Activated T-cell treated with anti-CD3 and anti-CD28 coated beads, Interleukin-2, amount 50 U/mL, for 4 hours (primary cell): ENCODE measurements around the gene NABP2. TPM values are rescaled to one million over a fixed set of nuclear protein-coding genes. Genes with fewer than 3 reads are reported as not detected.

Experiments used
- ATAC-seq, 2 donors: fragments of 200-7000 bp; cut with Tn5 transposase; one replicate each; pipeline ENCODE4 v1.10.0; 2021
- DNase-seq: peaks from one replicate; pipeline ENCODE4 v3.0.0-alpha.2; 2020
- H3K27me3 Mint-ChIP-seq: one replicate; pipeline ENCODE4 v1.8.0; 2021; ENCODE audit warnings: low read depth, mixed read lengths
- H3K36me3 Mint-ChIP-seq: one replicate; pipeline ENCODE4 v1.8.0; 2022; ENCODE audit warnings: mixed read lengths; ENCODE audit not compliant: insufficient read depth
- H3K4me1 Mint-ChIP-seq: one replicate; pipeline ENCODE4 v1.8.0; 2021; ENCODE audit warnings: low read depth, mixed read lengths
- H3K4me3 Mint-ChIP-seq: one replicate; pipeline ENCODE4 v1.8.0; 2021; ENCODE audit warnings: mild to moderate bottlenecking, moderate library complexity, mixed read lengths
- H3K9me3 Mint-ChIP-seq: one replicate; pipeline ENCODE4 v1.8.0; 2021; ENCODE audit warnings: mixed read lengths
- total RNA-seq, 3 donors: library from RNA; stranded (reverse); gene quantifications; one replicate each; pipeline ENCODE4 v1.2.1, GENCODE V29; 2021

Gene NABP2
- total RNA-seq, 3 donors from 2014 or later, result 92.7 to 103 (median 98.9) TPM

- Mint-ChIP-seq H3K36me3 (no peaks in the 10 kb centered on the region), H3K4me1 (peaks cover 1% of the 10 kb centered on the region), H3K27me3 (no peaks in the 10 kb centered on the region), H3K9me3 (no peaks in the 10 kb centered on the region), H3K4me3 (no peak overlapping the region)
- no peak for ATAC-seq
- DNase-seq, result no peak
These were observed 25.3 kb upstream of the NABP2 start for GRCh38 chr12:56198836-56199235.

- Mint-ChIP-seq H3K27me3 (no peaks in the 10 kb centered on the region), H3K4me1 (peaks cover 3% of the 10 kb centered on the region), H3K4me3 (no peak overlapping the region), H3K36me3 (peaks cover 9% of the 10 kb centered on the region), H3K9me3 (no peaks in the 10 kb centered on the region)
- ATAC-seq (no peak), DNase-seq (no peak)
These were observed 21.8 kb upstream of the NABP2 start for GRCh38 chr12:56202366-56202765.

- Mint-ChIP-seq H3K36me3 (peaks cover 13% of the 10 kb centered on the region), H3K4me1 (peaks cover 3% of the 10 kb centered on the region), H3K27me3 (no peaks in the 10 kb centered on the region), H3K4me3 (no peak overlapping the region), H3K9me3 (no peaks in the 10 kb centered on the region)
- DNase-seq, result no peak
- no peak for ATAC-seq
These were observed 21.3 kb upstream of the NABP2 start for GRCh38 chr12:56202838-56203237.

- Mint-ChIP-seq H3K27me3 (no peaks in the 10 kb centered on the region), H3K4me3 (no peak overlapping the region), H3K36me3 (peaks cover 13% of the 10 kb centered on the region), H3K9me3 (no peaks in the 10 kb centered on the region), H3K4me1 (peaks cover 3% of the 10 kb centered on the region)
- DNase-seq (no peak), ATAC-seq (no peak)
These were observed 19.9 kb upstream of the NABP2 start for GRCh38 chr12:56204275-56204674.

- DNase-seq, result no peak
- H3K27me3 Mint-ChIP-seq, result no peaks in the 10 kb centered on the region
- H3K4me1 Mint-ChIP-seq, result peaks cover 3% of the 10 kb centered on the region
- H3K36me3 Mint-ChIP-seq, result peaks cover 21% of the 10 kb centered on the region
- H3K4me3 Mint-ChIP-seq, result no peak overlapping the region
- ATAC-seq, result no peak
- no peaks in the 10 kb centered on the region for H3K9me3 Mint-ChIP-seq
These were observed 18.7 kb upstream of the NABP2 start for GRCh38 chr12:56205445-56205844.

- Mint-ChIP-seq H3K36me3 (peaks cover 26% of the 10 kb centered on the region), H3K9me3 (no peaks in the 10 kb centered on the region), H3K4me1 (peaks cover 3% of the 10 kb centered on the region), H3K27me3 (no peaks in the 10 kb centered on the region), H3K4me3 (no peak overlapping the region)
- DNase-seq, result peak; percentile 18
- peak; percentile 55 to 62 for ATAC-seq
These were observed 17.5 kb upstream of the NABP2 start for GRCh38 chr12:56206452-56207166.

GRCh38 chr12:56208006-56208405 lies 16.1 kb upstream of the NABP2 start:
- Mint-ChIP-seq H3K27me3 (no peaks in the 10 kb centered on the region), H3K36me3 (peaks cover 29% of the 10 kb centered on the region), H3K4me3 (no peak overlapping the region), H3K4me1 (peaks cover 2% of the 10 kb centered on the region), H3K9me3 (no peaks in the 10 kb centered on the region)
- DNase-seq, result no peak
- ATAC-seq, result no peak

GRCh38 chr12:56212361-56212760 lies 11.8 kb upstream of the NABP2 start:
- Mint-ChIP-seq H3K4me3 (no peak overlapping the region), H3K36me3 (peaks cover 32% of the 10 kb centered on the region), H3K9me3 (no peaks in the 10 kb centered on the region), H3K27me3 (no peaks in the 10 kb centered on the region), H3K4me1 (peaks cover 4% of the 10 kb centered on the region)
- ATAC-seq (peak; percentile 81 to 84), DNase-seq (no peak)

GRCh38 chr12:56213878-56214277 lies 10.3 kb upstream of the NABP2 start:
- Mint-ChIP-seq H3K36me3 (peaks cover 28% of the 10 kb centered on the region), H3K27me3 (no peaks in the 10 kb centered on the region), H3K9me3 (no peaks in the 10 kb centered on the region), H3K4me1 (peaks cover 4% of the 10 kb centered on the region), H3K4me3 (no peak overlapping the region)
- ATAC-seq, result no peak
- DNase-seq, result no peak

- Mint-ChIP-seq H3K4me3 (no peak overlapping the region), H3K36me3 (peaks cover 16% of the 10 kb centered on the region), H3K4me1 (peaks cover 12% of the 10 kb centered on the region), H3K27me3 (no peaks in the 10 kb centered on the region), H3K9me3 (no peaks in the 10 kb centered on the region)
- ATAC-seq (no peak), DNase-seq (no peak)
These were observed 7.7 kb upstream of the NABP2 start for GRCh38 chr12:56216461-56216860.

- H3K4me3 Mint-ChIP-seq, result peak overlapping the region; percentile 53
- H3K27me3 Mint-ChIP-seq, result no peaks in the 10 kb centered on the region
- ATAC-seq, result no peak
- no peak for DNase-seq
- H3K4me1 Mint-ChIP-seq, result peaks cover 38% of the 10 kb centered on the region
- peaks cover 7% of the 10 kb centered on the region for H3K36me3 Mint-ChIP-seq
- H3K9me3 Mint-ChIP-seq, result no peaks in the 10 kb centered on the region
These were observed 4.3 kb upstream of the NABP2 start for GRCh38 chr12:56219840-56220239.

- DNase-seq (no peak), ATAC-seq (no peak)
- peaks cover 44% of the 10 kb centered on the region for H3K4me1 Mint-ChIP-seq
- no peaks in the 10 kb centered on the region for H3K9me3 Mint-ChIP-seq
- peak overlapping the region; percentile 95 for H3K4me3 Mint-ChIP-seq
- H3K27me3 Mint-ChIP-seq, result no peaks in the 10 kb centered on the region
- H3K36me3 Mint-ChIP-seq, result peaks cover 3% of the 10 kb centered on the region
These were observed 3.4 kb upstream of the NABP2 start for GRCh38 chr12:56220611-56221231.

GRCh38 chr12:56221232-56221756 lies 2.8 kb upstream of the NABP2 start:
- peak overlapping the region; percentile 95 for H3K4me3 Mint-ChIP-seq
- H3K9me3 Mint-ChIP-seq, result no peaks in the 10 kb centered on the region
- peaks cover 3% of the 10 kb centered on the region for H3K36me3 Mint-ChIP-seq
- ATAC-seq (peak; percentile 18 to 34), DNase-seq (no peak)
- H3K27me3 Mint-ChIP-seq, result no peaks in the 10 kb centered on the region
- H3K4me1 Mint-ChIP-seq, result peaks cover 44% of the 10 kb centered on the region

GRCh38 chr12:56221757-56222530 lies 2.2 kb upstream of the NABP2 start, which contains the start of gene RNF41:
Gene RNF41, minus strand, starts transcription at chr12:56221922. Its CDS starts 7,875 bp downstream, at chr12:56214047.
- Mint-ChIP-seq H3K9me3 (no peaks in the 10 kb centered on the region), H3K36me3 (no peaks in the 10 kb centered on the region), H3K4me3 (peak within 1 kb of the TSS; percentile 95), H3K27me3 (no peaks in the 10 kb centered on the region), H3K4me1 (peaks cover 41% of the 10 kb centered on the region)
- ATAC-seq (peak; percentile 79 to 82), DNase-seq (peak; percentile 89)
